IMR-90 (cell line): ENCODE results near the gene GPR153. TPM values are rescaled to one million over a fixed set of nuclear protein-coding genes. Genes with fewer than 3 reads are reported as not detected.

Source experiments
- ATAC-seq: fragments of 200-7000 bp; cut with Tn5 transposase; 2 replicates; pipeline ENCODE4 v1.9.1; 2020; ENCODE audit warnings: low read depth, mild to moderate bottlenecking, moderate library complexity
- BruUV-seq: library from RNA; stranded (reverse); fragments of 400-500 nt; replicated peaks from 2 replicates; lab custom pipeline; 2021; lab: Mats Ljungman, UMichigan
- CTCF ChIA-PET: fragments of 300-600 bp; formaldehyde crosslinking; extraction: SDS; loops from one replicate; lab custom pipeline; 2021; ENCODE audit warnings: antibody characterized with exemption; lab: Yijun Ruan, JAX
- POLR2A ChIA-PET: fragments of 300-600 bp; sonication (Branson Sonifier 250); formaldehyde crosslinking; loops from one replicate; lab custom pipeline; 2022; ENCODE audit warnings: antibody characterized with exemption; ENCODE audit not compliant: unreplicated experiment; lab: Charles Lee
- DNase-seq: peaks from one replicate; pipeline ENCODE4 v3.0.0; 2013
- H2AFZ ChIP-seq: replicated peaks from 2 replicates; pipeline ENCODE3; 2013; ENCODE audit warnings: low read length, mild to moderate bottlenecking; ENCODE audit not compliant: poor library complexity
- H2AK5ac ChIP-seq: 2 replicates; pipeline ENCODE4 v1.6.1; 2013; ENCODE audit warnings: low read depth, low read length, inconsistent platforms
- H2AK9ac ChIP-seq: replicated peaks from 2 replicates; pipeline ENCODE3; 2013; ENCODE audit warnings: mild to moderate bottlenecking, low read depth, low read length, moderate library complexity; ENCODE audit not compliant: poor library complexity
- H2BK120ac ChIP-seq: 2 replicates; pipeline ENCODE4 v1.6.1; 2013; ENCODE audit warnings: low read depth, low read length, inconsistent platforms
- H2BK15ac ChIP-seq: 3 replicates; pipeline ENCODE4 v1.6.1; 2013; ENCODE audit warnings: low read depth, low read length, inconsistent platforms
- H2BK20ac ChIP-seq: 2 replicates; pipeline ENCODE4 v1.6.1; 2013; ENCODE audit warnings: low read depth, mild to moderate bottlenecking, inconsistent platforms, low read length, moderate library complexity
- H2BK5ac ChIP-seq: 2 replicates; pipeline ENCODE4 v1.6.1; 2013; ENCODE audit warnings: mild to moderate bottlenecking, low read depth, low read length, inconsistent platforms; ENCODE audit not compliant: poor library complexity, severe bottlenecking
- H3K14ac ChIP-seq: replicated peaks from 2 replicates; pipeline ENCODE4 v1.6.1; 2013; ENCODE audit warnings: low read depth, low read length, inconsistent platforms
- H3K18ac ChIP-seq: 2 replicates; pipeline ENCODE4 v1.6.1; 2013; ENCODE audit warnings: low read depth, low read length, control low read depth
- H3K23ac ChIP-seq: 2 replicates; pipeline ENCODE4 v1.6.1; 2013; ENCODE audit warnings: low read depth, low read length, inconsistent platforms
- H3K27ac ChIP-seq: 2 replicates; pipeline ENCODE4 v1.5.1; 2013; ENCODE audit warnings: mild to moderate bottlenecking, control low read depth, low read length; ENCODE audit not compliant: insufficient read depth
- H3K27me3 ChIP-seq: 2 replicates; pipeline ENCODE4 v1.6.1; 2013; ENCODE audit warnings: low read length; ENCODE audit not compliant: control insufficient read depth, insufficient read depth
- H3K36me3 ChIP-seq: 2 replicates; pipeline ENCODE4 v1.6.1; 2013; ENCODE audit warnings: low read length, mixed read lengths; ENCODE audit not compliant: control insufficient read depth, insufficient read depth
- H3K4ac ChIP-seq: 2 replicates; pipeline ENCODE4 v1.6.1; 2013; ENCODE audit warnings: low read depth, low read length, inconsistent platforms
- H3K4me1 ChIP-seq: 2 replicates; pipeline ENCODE4 v1.6.1; 2013; ENCODE audit warnings: low read length, mixed read lengths; ENCODE audit not compliant: control insufficient read depth, insufficient read depth
- H3K4me2 ChIP-seq: 2 replicates; pipeline ENCODE4 v1.6.1; 2013; ENCODE audit warnings: low read depth, mild to moderate bottlenecking, control low read depth, low read length, moderate library complexity
- H3K4me3 ChIP-seq: 2 replicates; pipeline ENCODE4 v1.5.1; 2013; ENCODE audit warnings: low read depth, mild to moderate bottlenecking, control low read depth, low read length, moderate library complexity; ENCODE audit not compliant: insufficient read depth
- H3K56ac ChIP-seq: 2 replicates; pipeline ENCODE4 v1.6.1; 2013; ENCODE audit warnings: low read length, inconsistent platforms; ENCODE audit not compliant: insufficient read depth; ENCODE audit errors: extremely low read depth
- H3K79me1 ChIP-seq, 2 experiments: 2 replicates each; pipeline ENCODE4 v1.6.1; 2013; ENCODE audit warnings: low read length in 2 of 2, inconsistent platforms in 1 of 2, low read depth in 1 of 2
- H3K9ac ChIP-seq: 2 replicates; pipeline ENCODE4 v1.6.1; 2013; ENCODE audit warnings: low read depth, low read length, control low read depth
- H3K9me1 ChIP-seq: 2 replicates; pipeline ENCODE4 v1.6.1; 2013; ENCODE audit warnings: low read length, inconsistent platforms; ENCODE audit not compliant: insufficient read depth
- H3K9me3 ChIP-seq: 2 replicates; pipeline ENCODE4 v1.6.1; 2013; ENCODE audit warnings: low read length; ENCODE audit not compliant: control insufficient read depth, insufficient read depth
- H4K20me1 ChIP-seq: 2 replicates; pipeline ENCODE4 v1.6.1; 2013; ENCODE audit warnings: low read length, inconsistent platforms; ENCODE audit not compliant: insufficient read depth
- H4K5ac ChIP-seq: 2 replicates; pipeline ENCODE4 v1.6.1; 2013; ENCODE audit warnings: mild to moderate bottlenecking, low read depth, low read length, control low read depth
- H4K8ac ChIP-seq, 2 experiments: 2 replicates each; pipeline ENCODE4 v1.6.1; 2013; ENCODE audit warnings: low read depth in 2 of 2, low read length in 2 of 2, control low read depth in 1 of 2, inconsistent platforms in 1 of 2
- H4K91ac ChIP-seq: 2 replicates; pipeline ENCODE4 v1.6.1; 2013; ENCODE audit warnings: low read depth, low read length, inconsistent platforms; ENCODE audit not compliant: insufficient read depth
- BHLHE40 ChIP-seq: fragments of 150-350 bp; IDR thresholded peaks from 2 replicates; pipeline ENCODE4 v1.6.1; 2016; ENCODE audit warnings: mild to moderate bottlenecking, low read depth, low read length
- CEBPB ChIP-seq: IDR thresholded peaks from 2 replicates; pipeline ENCODE4 v1.6.1; 2012; ENCODE audit warnings: low read depth, low read length, improper control_type of control experiment
- CHD1 ChIP-seq: IDR thresholded peaks from 2 replicates; pipeline ENCODE4 v1.6.1; 2012; ENCODE audit warnings: low read depth, low read length, improper control_type of control experiment
- CTCF ChIP-seq: conservative IDR thresholded peaks from 2 replicates; pipeline ENCODE4 v1.5.1; 2012; ENCODE audit warnings: mild to moderate bottlenecking, low read depth, low read length, improper control_type of control experiment
- FOS ChIP-seq: fragments of 150-350 bp; IDR thresholded peaks from 2 replicates; pipeline ENCODE4 v1.6.1; 2016; ENCODE audit warnings: low read depth, low read length
- MAFK ChIP-seq: IDR thresholded peaks from 2 replicates; pipeline ENCODE4 v1.6.1; 2012; ENCODE audit warnings: low read depth, low read length, improper control_type of control experiment
- MAZ ChIP-seq: IDR thresholded peaks from 2 replicates; pipeline ENCODE4 v1.6.1; 2012; ENCODE audit warnings: low read depth, mild to moderate bottlenecking, low read length, improper control_type of control experiment, moderate library complexity, borderline replicate concordance
- MXI1 ChIP-seq: IDR thresholded peaks from 2 replicates; pipeline ENCODE4 v1.6.1; 2012; ENCODE audit warnings: low read depth, mild to moderate bottlenecking, low read length, moderate library complexity, borderline replicate concordance
- NFE2L2 ChIP-seq: fragments of 150-350 bp; IDR thresholded peaks from 2 replicates; pipeline ENCODE4 v1.6.1; 2016; ENCODE audit warnings: low read depth, mild to moderate bottlenecking, low read length
- POLR2A ChIP-seq: IDR thresholded peaks from 2 replicates; pipeline ENCODE4 v1.6.1; 2012; ENCODE audit warnings: mild to moderate bottlenecking, low read depth, low read length
- RAD21 ChIP-seq: IDR thresholded peaks from 2 replicates; pipeline ENCODE4 v1.6.1; 2012; ENCODE audit warnings: low read length, improper control_type of control experiment
- RCOR1 ChIP-seq: IDR thresholded peaks from 2 replicates; pipeline ENCODE4 v1.6.1; 2012; ENCODE audit warnings: mild to moderate bottlenecking, low read length, improper control_type of control experiment; ENCODE audit not compliant: insufficient replicate concordance
- RFX5 ChIP-seq: IDR thresholded peaks from 2 replicates; pipeline ENCODE4 v1.8.0; 2012; ENCODE audit warnings: low read depth, mild to moderate bottlenecking, low read length, moderate library complexity
- SMC3 ChIP-seq: fragments of 150-350 bp; IDR thresholded peaks from 2 replicates; pipeline ENCODE4 v1.6.1; 2016; ENCODE audit warnings: low read depth, mild to moderate bottlenecking, antibody characterized with exemption, low read length, moderate library complexity
- WGBS, 2 experiments: methylation state at CpG; one replicate each; pipeline versions ENCODE4 v1.1.5 to v1.1.7; 2013; ENCODE audit warnings: missing lambda C conversion rate in 2 of 2; ENCODE audit not compliant: insufficient read length in 1 of 2; ENCODE audit errors: extremely low coverage in 2 of 2; 5-methylcytosine and 5-hydroxymethylcytosine counted together
- dilution Hi-C: fragments of 300-500 bp; cut with HindIII; formaldehyde crosslinking; loops from one replicate; pipeline ENCODE4 v1.14.3; 2018; ENCODE audit warnings: low sequenced_read_pairs; ENCODE audit not compliant: unreplicated experiment
- in situ Hi-C: fragments of 300-500 bp; cut with MboI; formaldehyde crosslinking; loops from 3 replicates; pipeline ENCODE4 v1.14.3; 2019; ENCODE audit warnings: low sequenced_read_pairs, inconsistent platforms, mixed read lengths
- intact Hi-C: fragments of 100-400 bp; cut with micrococcal nuclease; formaldehyde crosslinking; loops from 2 replicates; pipeline ENCODE4 v1.10.0; 2022
- polyA plus RNA-seq, 3 experiments: library from polyadenylated mRNA; depleted of rRNA; stranded (reverse); fragments of >200 nt; gene quantifications; 2 replicates each; pipeline ENCODE4 v1.2.3, GENCODE V29; 2012; ENCODE audit warnings: low replicate concordance in 1 of 3
- total RNA-seq: library from RNA; depleted of rRNA; stranded (reverse); fragments of >200 nt; gene quantifications from 2 replicates; pipeline ENCODE4 v1.2.3, GENCODE V29; 2012
- TF ChIP-seq, protein P1 (sequence below): fragments of 150-350 bp; IDR thresholded peaks from 2 replicates; pipeline ENCODE4 v1.6.1; 2016; ENCODE audit warnings: low read depth, mild to moderate bottlenecking, low read length, moderate library complexity, borderline replicate concordance
- TF ChIP-seq, protein P2 (sequence below): fragments of 150-350 bp; IDR thresholded peaks from 2 replicates; pipeline ENCODE4 v1.6.1; 2017; ENCODE audit warnings: mild to moderate bottlenecking, antibody characterized with exemption, low read length, low read depth

GPR153 gene
- total and polyA plus RNA-seq, 2 of the 4 experiments (the other 2 are of a cell fraction) = 1.8 to 5.2 TPM

GRCh38 chr1:6295910-6296309 lies 35.0 kb upstream of the GPR153 start:
- Histone ChIP-seq H3K9me1 (peaks cover 7% of the 10 kb centered on the region; the same call in 1 of the 2 replicates), H2AFZ (peak overlapping the region; percentile 58), H3K36me3 (0 out of 2 replicates have a peak, but pooled peaks cover 2% of the 10 kb centered on the region), H2BK20ac (no peak overlapping the region), H4K8ac (no peak overlapping the region), H3K18ac (no peak overlapping the region), H4K91ac (no peak overlapping the region), H3K14ac (no peak overlapping the region), H3K27ac (no peak overlapping the region), H3K4ac (no peak overlapping the region), H4K20me1 (no peaks in the 10 kb centered on the region), H3K56ac (no peak overlapping the region), H3K4me3 (no peak overlapping the region), H2AK5ac (no peak overlapping the region), H3K9me3 (no peaks in the 10 kb centered on the region), H3K27me3 (no peaks in the 10 kb centered on the region), H2BK15ac (no peak overlapping the region), H2BK120ac (no peak overlapping the region), H3K4me1 (no peaks in the 10 kb centered on the region), H3K23ac (no peak overlapping the region), H3K79me1 (peaks cover 4 to 16% of the 10 kb centered on the region in 2 experiments; a peak in 3 of 4 replicates), H4K5ac (no peak overlapping the region), H3K9ac (no peak overlapping the region), H2AK9ac (no peak overlapping the region), H3K4me2 (no peak overlapping the region), H2BK5ac (no peak overlapping the region)
- no peak for TF ChIP-seq NFE2L2
- no peak for TF ChIP-seq CEBPB
- no peak for TF ChIP-seq FOS
- no peak for TF ChIP-seq MAZ
- no peak for TF ChIP-seq BHLHE40
- TF ChIP-seq SMC3 = no peak
- no peak for TF ChIP-seq RFX5
- TF ChIP-seq RAD21 = no peak
- TF ChIP-seq RCOR1 = no peak
- TF ChIP-seq, protein P1, sequence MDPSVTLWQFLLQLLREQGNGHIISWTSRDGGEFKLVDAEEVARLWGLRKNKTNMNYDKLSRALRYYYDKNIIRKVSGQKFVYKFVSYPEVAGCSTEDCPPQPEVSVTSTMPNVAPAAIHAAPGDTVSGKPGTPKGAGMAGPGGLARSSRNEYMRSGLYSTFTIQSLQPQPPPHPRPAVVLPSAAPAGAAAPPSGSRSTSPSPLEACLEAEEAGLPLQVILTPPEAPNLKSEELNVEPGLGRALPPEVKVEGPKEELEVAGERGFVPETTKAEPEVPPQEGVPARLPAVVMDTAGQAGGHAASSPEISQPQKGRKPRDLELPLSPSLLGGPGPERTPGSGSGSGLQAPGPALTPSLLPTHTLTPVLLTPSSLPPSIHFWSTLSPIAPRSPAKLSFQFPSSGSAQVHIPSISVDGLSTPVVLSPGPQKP = no peak
- no peak for TF ChIP-seq MXI1
- no peak for TF ChIP-seq POLR2A
- TF ChIP-seq MAFK = no peak
- TF ChIP-seq, protein P2, sequence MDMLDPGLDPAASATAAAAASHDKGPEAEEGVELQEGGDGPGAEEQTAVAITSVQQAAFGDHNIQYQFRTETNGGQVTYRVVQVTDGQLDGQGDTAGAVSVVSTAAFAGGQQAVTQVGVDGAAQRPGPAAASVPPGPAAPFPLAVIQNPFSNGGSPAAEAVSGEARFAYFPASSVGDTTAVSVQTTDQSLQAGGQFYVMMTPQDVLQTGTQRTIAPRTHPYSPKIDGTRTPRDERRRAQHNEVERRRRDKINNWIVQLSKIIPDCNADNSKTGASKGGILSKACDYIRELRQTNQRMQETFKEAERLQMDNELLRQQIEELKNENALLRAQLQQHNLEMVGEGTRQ = no peak
- TF ChIP-seq CHD1 = no peak
- TF ChIP-seq CTCF = no peak
- dilution Hi-C loops = no loop called here
- intact Hi-C loops = no loop called here
- no TSS peak for BruUV-seq
- ATAC-seq (no peak), DNase-seq (no peak)
- no CpG with 5 or more reads among the region's 6 CpGs for WGBS, 2 experiments
- ChIA-PET CTCF (interaction anchor here (0.7 kb wide), 1 partner anchor 45 kb away, joined by 9 read pairs; no protein-coding TSS in a partner anchor), POLR2A (no interaction called here)
- in situ Hi-C loops = no loop called here
